GM19324 (cell line): ENCODE results near the gene ADAMTS10.
"Not testable (repeated sequence)": the region's sequence is repeated elsewhere in the genome, so short reads cannot be mapped to it uniquely, and the experiment has no call there.

Experiments used
- ATAC-seq: cut with Tn5 transposase; IDR thresholded peaks from one replicate; pipeline ENCODE4 v1.9.1; 2021; ENCODE audit warnings: mild to moderate bottlenecking, moderate library complexity; ENCODE audit not compliant: unreplicated experiment, low FRiP score

Gene ADAMTS10

GRCh38 chr19:8566855-8567254, 43.7 kb downstream of the ADAMTS10 start:
- ATAC-seq: no peak

- ATAC-seq: not testable (repeated sequence)
Measured at GRCh38 chr19:8564866-8565265, 45.6 kb downstream of the ADAMTS10 start.

GRCh38 chr19:8561075-8561764, 49.3 kb downstream of the ADAMTS10 start:
- no peak for ATAC-seq

GRCh38 chr19:8558325-8558724, 52.2 kb downstream of the ADAMTS10 start:
- ATAC-seq: no peak

- no peak for ATAC-seq
Measured at GRCh38 chr19:8557642-8558238, 52.8 kb downstream of the ADAMTS10 start.

- not testable (repeated sequence) for ATAC-seq
Measured at GRCh38 chr19:8553729-8554128, 56.8 kb downstream of the ADAMTS10 start.

- no peak for ATAC-seq
Measured at GRCh38 chr19:8552810-8553209, 57.7 kb downstream of the ADAMTS10 start.

- no peak for ATAC-seq
Measured at GRCh38 chr19:8550070-8550469, 60.4 kb downstream of the ADAMTS10 start.

GRCh38 chr19:8545743-8546142, 64.8 kb downstream of the ADAMTS10 start:
- no peak for ATAC-seq

- no peak for ATAC-seq
Measured at GRCh38 chr19:8544168-8544567, 66.3 kb downstream of the ADAMTS10 start.

- ATAC-seq: no peak
Measured at GRCh38 chr19:8539621-8540149, 70.8 kb downstream of the ADAMTS10 start.

- ATAC-seq: no peak
Measured at GRCh38 chr19:8537099-8537498, 73.4 kb downstream of the ADAMTS10 start.

GRCh38 chr19:8536282-8536681, 74.2 kb downstream of the ADAMTS10 start:
- no peak for ATAC-seq

GRCh38 chr19:8532225-8532624, 78.3 kb downstream of the ADAMTS10 start:
- no peak for ATAC-seq

GRCh38 chr19:8531470-8531869, 79.0 kb downstream of the ADAMTS10 start:
- no peak for ATAC-seq
